PC-3 (cell line): ENCODE measurements around the gene CFHR4. TPM values are rescaled to one million over a fixed set of nuclear protein-coding genes. Genes with fewer than 3 reads are reported as not detected.

Source experiments
- ATAC-seq: fragments of 200-7000 bp; cut with Tn5 transposase; 2 replicates; pipeline ENCODE4 v1.9.1; 2020; ENCODE audit warnings: mild to moderate bottlenecking, moderate library complexity
- BruUV-seq: library from RNA; stranded (reverse); fragments of 400-500 nt; replicated peaks from 2 replicates; lab custom pipeline; 2021; lab: Mats Ljungman, UMichigan
- CTCF ChIA-PET: fragments of 300-600 bp; sonication (Branson Sonifier 250); formaldehyde crosslinking; loops from one replicate; lab custom pipeline; 2022; ENCODE audit warnings: antibody characterized with exemption; lab: Charles Lee
- POLR2A ChIA-PET: fragments of 300-600 bp; sonication (Branson Sonifier 250); formaldehyde crosslinking; loops from one replicate; lab custom pipeline; 2022; ENCODE audit warnings: antibody characterized with exemption; ENCODE audit not compliant: unreplicated experiment; lab: Charles Lee
- DNase-seq: peaks from one replicate; pipeline ENCODE4 v3.0.0-alpha.2; 2015
- H2AFZ ChIP-seq: fragments of 300-600 bp; sonication (generic); 2 replicates; pipeline ENCODE4 v1.6.0; 2016; ENCODE audit warnings: antibody characterized with exemption, low read length
- H3F3A ChIP-seq: fragments of 300-600 bp; sonication (generic); one replicate; pipeline ENCODE4 v1.6.0; 2017; ENCODE audit warnings: antibody characterized with exemption, low read length, control low read depth, mild to moderate bottlenecking; ENCODE audit not compliant: unreplicated experiment
- H3K27ac ChIP-seq: fragments of 300-600 bp; sonication (generic); 2 replicates; pipeline ENCODE4 v1.5.1; 2016; ENCODE audit warnings: mild to moderate bottlenecking, low read length
- H3K27me3 ChIP-seq: fragments of 300-600 bp; sonication (generic); 2 replicates; pipeline ENCODE4 v1.6.1; 2016; ENCODE audit warnings: low read length, mixed read lengths
- H3K36me3 ChIP-seq: fragments of 300-600 bp; sonication (generic); 2 replicates; pipeline ENCODE4 v1.6.1; 2016; ENCODE audit warnings: low read depth, mixed run types, low read length, mixed read lengths
- H3K4me1 ChIP-seq: fragments of 300-600 bp; sonication (generic); 2 replicates; pipeline ENCODE4 v1.5.1; 2016; ENCODE audit warnings: low read length; ENCODE audit not compliant: insufficient read depth
- H3K4me2 ChIP-seq: fragments of 300-600 bp; sonication (generic); 2 replicates; pipeline ENCODE4 v1.6.0; 2016; ENCODE audit warnings: low read length
- H3K4me3 ChIP-seq: fragments of 300-600 bp; sonication (generic); 2 replicates; pipeline ENCODE4 v1.5.1; 2016; ENCODE audit warnings: mild to moderate bottlenecking, low read length, mixed read lengths
- H3K79me2 ChIP-seq: fragments of 300-600 bp; sonication (generic); 2 replicates; pipeline ENCODE4 v1.6.1; 2017; ENCODE audit warnings: low read length, mixed read lengths
- H3K9ac ChIP-seq: fragments of 300-600 bp; sonication (generic); 2 replicates; pipeline ENCODE4 v1.6.0; 2016; ENCODE audit warnings: mild to moderate bottlenecking, low read length
- H3K9me2 ChIP-seq: fragments of 300-600 bp; sonication (generic); replicated peaks from 2 replicates; pipeline ENCODE4 v1.6.1; 2016; ENCODE audit warnings: mixed run types, low read length, mixed read lengths
- H3K9me3 ChIP-seq: fragments of 300-600 bp; sonication (generic); 2 replicates; pipeline ENCODE4 v1.6.1; 2016; ENCODE audit warnings: low read length, mixed read lengths
- H4K20me1 ChIP-seq: fragments of 300-600 bp; sonication (generic); 2 replicates; pipeline ENCODE4 v1.6.1; 2016; ENCODE audit warnings: low read length, mixed read lengths
- EZH2 ChIP-seq: fragments of 300-600 bp; sonication (generic); IDR thresholded peaks from one replicate; pipeline ENCODE4 v1.6.1; 2017; ENCODE audit warnings: antibody characterized with exemption, mild to moderate bottlenecking, low read length; ENCODE audit not compliant: unreplicated experiment
- EZH2phosphoT487 ChIP-seq: fragments of 300-600 bp; sonication (generic); IDR thresholded peaks from 2 replicates; pipeline ENCODE4 v1.6.1; 2018; ENCODE audit warnings: mild to moderate bottlenecking, antibody characterized with exemption, low read length, borderline replicate concordance
- intact Hi-C: fragments of 100-400 bp; cut with micrococcal nuclease; formaldehyde crosslinking; loops from 2 replicates; pipeline ENCODE4 v1.9.0; 2023
- total RNA-seq: library from RNA; depleted of rRNA; stranded (reverse); fragments of >200 nt; gene quantifications from 2 replicates; pipeline ENCODE4 v1.2.3, GENCODE V29; 2014
- TF ChIP-seq, protein P1 (sequence below): fragments of 300-600 bp; sonication (generic); conservative IDR thresholded peaks from 2 replicates; pipeline ENCODE4 v1.5.1; 2017; ENCODE audit warnings: antibody characterized with exemption, low read depth, mild to moderate bottlenecking, low read length

The CFHR4 gene
- total RNA-seq, 1 experiment from 2014 or later = not detected

DNA sequence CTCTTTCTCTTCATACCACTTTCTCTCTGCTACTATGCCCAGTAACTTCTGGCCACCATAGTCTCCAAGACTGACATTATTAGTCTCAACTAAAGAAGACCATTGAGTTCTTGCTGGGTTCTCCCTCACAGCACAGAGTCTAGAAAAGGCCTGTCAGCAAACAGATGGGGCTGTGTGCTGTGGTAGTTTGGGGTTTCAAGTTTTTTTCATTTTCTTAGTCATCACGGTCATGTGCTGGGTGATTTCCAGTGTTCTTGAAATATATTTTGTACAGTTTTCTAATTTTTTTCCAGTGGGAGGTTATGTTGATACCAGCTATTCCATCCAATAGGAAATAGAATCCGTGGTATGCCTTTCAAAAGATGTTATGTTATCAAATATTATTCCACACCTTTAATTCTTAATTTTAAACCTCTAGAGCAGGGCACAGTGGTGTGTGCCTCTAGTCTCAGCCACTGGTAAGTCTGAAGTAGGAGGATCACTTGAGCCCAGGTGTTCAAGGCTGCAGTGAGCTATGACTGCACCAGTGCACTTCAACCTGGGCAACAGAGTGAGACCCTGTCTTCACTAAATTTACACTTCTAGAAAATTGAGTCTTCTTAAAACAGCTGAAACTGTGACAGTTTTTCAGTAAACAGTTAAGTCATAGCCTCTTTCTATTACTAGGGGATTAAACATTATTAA is 64.0 kb downstream of the CFHR4 start:
- Histone ChIP-seq H3K4me3 (no peak overlapping the region), H4K20me1 (no peaks in the 10 kb centered on the region), H3K4me1 (no peaks in the 10 kb centered on the region), H3K27ac (no peak overlapping the region), H3K9ac (no peak overlapping the region), H2AFZ (no peak overlapping the region), H3K4me2 (no peak overlapping the region), H3K9me3 (no peaks in the 10 kb centered on the region), H3K36me3 (no peaks in the 10 kb centered on the region), H3K9me2 (no peaks in the 10 kb centered on the region), H3K27me3 (no peaks in the 10 kb centered on the region), H3K79me2 (no peaks in the 10 kb centered on the region), H3F3A (no peaks in the 10 kb centered on the region)
- TF ChIP-seq EZH2 (no peak), EZH2phosphoT487 (no peak)
- TF ChIP-seq, protein P1, sequence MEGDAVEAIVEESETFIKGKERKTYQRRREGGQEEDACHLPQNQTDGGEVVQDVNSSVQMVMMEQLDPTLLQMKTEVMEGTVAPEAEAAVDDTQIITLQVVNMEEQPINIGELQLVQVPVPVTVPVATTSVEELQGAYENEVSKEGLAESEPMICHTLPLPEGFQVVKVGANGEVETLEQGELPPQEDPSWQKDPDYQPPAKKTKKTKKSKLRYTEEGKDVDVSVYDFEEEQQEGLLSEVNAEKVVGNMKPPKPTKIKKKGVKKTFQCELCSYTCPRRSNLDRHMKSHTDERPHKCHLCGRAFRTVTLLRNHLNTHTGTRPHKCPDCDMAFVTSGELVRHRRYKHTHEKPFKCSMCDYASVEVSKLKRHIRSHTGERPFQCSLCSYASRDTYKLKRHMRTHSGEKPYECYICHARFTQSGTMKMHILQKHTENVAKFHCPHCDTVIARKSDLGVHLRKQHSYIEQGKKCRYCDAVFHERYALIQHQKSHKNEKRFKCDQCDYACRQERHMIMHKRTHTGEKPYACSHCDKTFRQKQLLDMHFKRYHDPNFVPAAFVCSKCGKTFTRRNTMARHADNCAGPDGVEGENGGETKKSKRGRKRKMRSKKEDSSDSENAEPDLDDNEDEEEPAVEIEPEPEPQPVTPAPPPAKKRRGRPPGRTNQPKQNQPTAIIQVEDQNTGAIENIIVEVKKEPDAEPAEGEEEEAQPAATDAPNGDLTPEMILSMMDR = no peak
- ChIA-PET CTCF (no interaction called here), POLR2A (no interaction called here)
- no peak for ATAC-seq
- DNase-seq = no peak
- intact Hi-C loops = no loop called here
- BruUV-seq = no TSS peak

DNA sequence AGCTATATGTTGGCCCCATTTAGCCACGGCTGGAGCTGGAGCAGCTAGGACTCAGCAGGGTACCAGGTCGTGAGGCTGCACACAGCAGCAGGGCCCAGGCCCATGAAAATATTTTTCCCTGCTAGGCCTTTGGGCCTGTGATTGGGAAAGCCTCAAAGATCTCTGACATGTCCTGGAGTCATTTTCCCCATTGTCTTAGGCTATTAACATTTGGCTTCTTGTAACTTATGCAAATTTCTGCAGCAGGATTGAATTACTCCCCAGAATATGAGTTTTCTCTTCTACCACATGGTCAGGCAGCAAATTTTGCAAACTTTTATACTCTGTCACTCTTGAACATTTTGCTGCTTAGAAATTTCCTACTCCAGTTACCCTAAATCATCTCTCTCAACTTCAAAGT is 66.9 kb downstream of the CFHR4 start:
- H3K9ac ChIP-seq = no peak overlapping the region
- H3K4me1 ChIP-seq = no peaks in the 10 kb centered on the region
- TF ChIP-seq EZH2 (no peak), EZH2phosphoT487 (no peak)
- TF ChIP-seq, protein P1 = no peak
- DNase-seq (no peak), ATAC-seq (no peak)
- BruUV-seq = no TSS peak
- no peak overlapping the region for H2AFZ ChIP-seq
- H3K9me3 ChIP-seq = no peaks in the 10 kb centered on the region
- intact Hi-C loops = no loop called here
- no peaks in the 10 kb centered on the region for H3K79me2 ChIP-seq
- POLR2A ChIA-PET = no interaction called here
- H3K4me2 ChIP-seq = no peak overlapping the region
- no peaks in the 10 kb centered on the region for H3K36me3 ChIP-seq
- no peaks in the 10 kb centered on the region for H4K20me1 ChIP-seq
- H3K27ac ChIP-seq = no peak overlapping the region
- no peaks in the 10 kb centered on the region for H3F3A ChIP-seq
- H3K4me3 ChIP-seq = no peak overlapping the region
- no peaks in the 10 kb centered on the region for H3K9me2 ChIP-seq
- H3K27me3 ChIP-seq = no peaks in the 10 kb centered on the region
- CTCF ChIA-PET = no interaction called here

DNA sequence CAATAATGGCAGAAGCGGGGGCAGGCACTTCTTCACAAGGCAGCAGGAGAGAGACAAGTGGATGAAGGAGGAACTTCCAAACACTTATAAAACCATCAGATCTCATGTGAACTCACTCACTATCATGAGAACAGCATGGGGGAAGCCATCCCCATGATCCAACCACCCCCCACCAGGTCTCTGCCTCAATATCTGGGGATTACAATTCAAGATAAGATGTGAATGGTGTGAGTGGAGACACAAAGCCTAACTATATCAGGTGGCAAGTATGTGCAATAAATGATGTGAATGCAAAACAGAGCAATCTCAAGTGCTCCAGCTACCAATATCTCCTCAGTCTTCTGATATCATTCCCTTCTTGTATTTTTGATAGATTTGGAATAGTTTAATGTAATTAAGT is 68.1 kb downstream of the CFHR4 start:
- no TSS peak for BruUV-seq
- H3K4me2 ChIP-seq = no peak overlapping the region
- H3K9me2 ChIP-seq = no peaks in the 10 kb centered on the region
- intact Hi-C loops = no loop called here
- DNase-seq = no peak
- ChIA-PET POLR2A (no interaction called here), CTCF (no interaction called here)
- no peaks in the 10 kb centered on the region for H3K4me1 ChIP-seq
- no peaks in the 10 kb centered on the region for H3K27me3 ChIP-seq
- no peaks in the 10 kb centered on the region for H3K36me3 ChIP-seq
- H2AFZ ChIP-seq = no peak overlapping the region
- H3F3A ChIP-seq = no peaks in the 10 kb centered on the region
- ATAC-seq = no peak
- no peak overlapping the region for H3K4me3 ChIP-seq
- H3K27ac ChIP-seq = no peak overlapping the region
- H3K79me2 ChIP-seq = no peaks in the 10 kb centered on the region
- no peaks in the 10 kb centered on the region for H4K20me1 ChIP-seq
- H3K9me3 ChIP-seq = no peaks in the 10 kb centered on the region
- TF ChIP-seq EZH2 (no peak), EZH2phosphoT487 (no peak)
- TF ChIP-seq, protein P1 = no peak
- no peak overlapping the region for H3K9ac ChIP-seq
